Endothelial cell of umbilical vein (primary cell): ENCODE measurements around the gene KRTAP10-10. TPM values are rescaled to one million over a fixed set of nuclear protein-coding genes. Genes with fewer than 3 reads are reported as not detected.

Source experiments
- BruUV-seq: library from RNA; stranded (reverse); fragments of 400-500 nt; replicated peaks from 2 replicates; lab custom pipeline; 2021; lab: Mats Ljungman, UMichigan
- CTCF ChIA-PET: fragments of 300-600, 350-600 bp; sonication (Branson Sonifier 250); formaldehyde crosslinking; loops from one replicate; lab custom pipeline; 2021; ENCODE audit warnings: antibody characterized with exemption, inconsistent platforms; lab: Charles Lee
- POLR2A ChIA-PET: fragments of 300-600, 350-600 bp; sonication (Branson Sonifier 250); formaldehyde crosslinking; loops from one replicate; lab custom pipeline; 2021; ENCODE audit warnings: antibody characterized with exemption, inconsistent platforms; lab: Charles Lee
- DNase-seq: peaks from one replicate; pipeline ENCODE4 v3.0.0-alpha.2; 2011; ENCODE audit warnings: low read depth, low spot score
- FAIRE-seq: peaks from 2 replicates; lab custom pipeline; 2011; peaks lifted over from hg19 to GRCh38; lab: Jason Lieb, UNC
- H2AFZ ChIP-seq: 2 replicates; pipeline ENCODE4 v1.6.0; 2012; ENCODE audit warnings: low read depth, low read length, control low read depth, inconsistent platforms
- H3K27ac ChIP-seq: 2 replicates; pipeline ENCODE4 v1.5.1; 2011; ENCODE audit warnings: low read depth, mild to moderate bottlenecking, control low read depth, low read length, moderate library complexity; ENCODE audit not compliant: insufficient read depth
- H3K27me3 ChIP-seq, 2 experiments: 2 replicates each; pipeline versions ENCODE4 v1.6.0 to v1.6.1; 2011; ENCODE audit warnings: low read length in 2 of 2, mixed read lengths in 1 of 2; ENCODE audit not compliant: control insufficient read depth in 2 of 2, insufficient read depth in 2 of 2
- H3K36me3 ChIP-seq, 2 experiments: 2 replicates in 1 of 2; 3 replicates in 1 of 2; pipeline ENCODE4 v1.5.1; 2011; ENCODE audit warnings: low read length in 2 of 2, mild to moderate bottlenecking in 1 of 2, moderate library complexity in 1 of 2; ENCODE audit not compliant: control insufficient read depth in 2 of 2, insufficient read depth in 2 of 2; ENCODE audit errors: extremely low read depth in 1 of 2
- H3K4me1 ChIP-seq: 3 replicates; pipeline ENCODE4 v1.5.1; 2011; ENCODE audit warnings: mild to moderate bottlenecking, low read length; ENCODE audit not compliant: control insufficient read depth, insufficient read depth; ENCODE audit errors: extremely low read depth
- H3K4me2 ChIP-seq: 2 replicates; pipeline ENCODE4 v1.6.1; 2011; ENCODE audit warnings: low read length, control low read depth, mixed read lengths; ENCODE audit not compliant: insufficient read depth
- H3K4me3 ChIP-seq, 3 experiments: fragments of 200-600 bp in 1 of 3; sonication (generic), shearing (Covaris generic) in 1 of 3; replicated peaks in 1 of 3; 2 replicates each; pipeline ENCODE4 v1.5.1; 2011 to 2016; ENCODE audit warnings: control low read depth in 3 of 3, low read length in 3 of 3, mild to moderate bottlenecking in 2 of 3, inconsistent platforms in 1 of 3, low read depth in 1 of 3, moderate library complexity in 1 of 3; ENCODE audit not compliant: insufficient read depth in 1 of 3
- H3K79me2 ChIP-seq: 2 replicates; pipeline ENCODE4 v1.6.0; 2012; ENCODE audit warnings: low read length, inconsistent platforms; ENCODE audit not compliant: control insufficient read depth, insufficient read depth
- H3K9ac ChIP-seq: replicated peaks from 2 replicates; pipeline ENCODE3; 2011; ENCODE audit warnings: low read length, control low read depth; ENCODE audit not compliant: insufficient read depth; ENCODE audit errors: extremely low read depth
- H3K9me1 ChIP-seq: replicated peaks from 3 replicates; pipeline ENCODE4 v1.6.0; 2011; ENCODE audit warnings: mild to moderate bottlenecking, low read length; ENCODE audit not compliant: control insufficient read depth, insufficient read depth; ENCODE audit errors: extremely low read depth
- H3K9me3 ChIP-seq: replicated peaks from 2 replicates; pipeline ENCODE4 v1.5.1; 2012; ENCODE audit warnings: low read length, inconsistent platforms; ENCODE audit not compliant: control insufficient read depth, insufficient read depth
- H4K20me1 ChIP-seq: replicated peaks from 2 replicates; pipeline ENCODE3; 2011; ENCODE audit warnings: mild to moderate bottlenecking, low read length; ENCODE audit not compliant: control insufficient read depth, insufficient read depth; ENCODE audit errors: extremely low read depth
- CTCF ChIP-seq, 2 donors: IDR thresholded peaks; 1 replicate in 1 of 2; 2 replicates in 1 of 2; pipeline ENCODE4 v1.5.1; 2011; ENCODE audit warnings: low read length in 2 of 2, mild to moderate bottlenecking in 2 of 2, moderate library complexity in 2 of 2, control low read depth in 1 of 2, inconsistent platforms in 1 of 2, low read depth in 1 of 2; ENCODE audit not compliant: insufficient read depth in 1 of 2; ENCODE audit errors: extremely low read depth in 1 of 2
- EZH2 ChIP-seq: IDR thresholded peaks from 2 replicates; pipeline ENCODE4 v1.6.1; 2012; ENCODE audit warnings: borderline replicate concordance, low read depth, mild to moderate bottlenecking, moderate library complexity, low read length, inconsistent platforms; ENCODE audit not compliant: severe bottlenecking
- FOS ChIP-seq: IDR thresholded peaks from 2 replicates; pipeline ENCODE4 v1.6.1; 2011; ENCODE audit warnings: mild to moderate bottlenecking, low read length, moderate library complexity, borderline replicate concordance; ENCODE audit not compliant: insufficient read depth
- GATA2 ChIP-seq: IDR thresholded peaks from 2 replicates; pipeline ENCODE4 v1.7.0; 2011; ENCODE audit warnings: low read depth, mild to moderate bottlenecking, moderate library complexity, mixed read lengths, low read length; ENCODE audit not compliant: insufficient read length, insufficient read depth
- JUN ChIP-seq: IDR thresholded peaks from 2 replicates; pipeline ENCODE4 v1.6.1; 2011; ENCODE audit warnings: borderline replicate concordance, low read depth; ENCODE audit not compliant: insufficient read length, insufficient read depth
- MAX ChIP-seq: IDR thresholded peaks from 2 replicates; pipeline ENCODE4 v1.6.1; 2011; ENCODE audit not compliant: insufficient read depth, insufficient read length
- MYC ChIP-seq: IDR thresholded peaks from one replicate; pipeline ENCODE4 v1.6.1; 2011; ENCODE audit warnings: mild to moderate bottlenecking, low read depth, low read length
- POLR2A ChIP-seq: IDR thresholded peaks from 2 replicates; pipeline ENCODE4 v1.6.1; 2012; ENCODE audit warnings: low read depth, mild to moderate bottlenecking, control low read depth, low read length
- POLR2AphosphoS5 ChIP-seq: IDR thresholded peaks from 2 replicates; pipeline ENCODE4 v1.6.1; 2012; ENCODE audit warnings: low read depth, mild to moderate bottlenecking, control low read depth, low read length, moderate library complexity; ENCODE audit not compliant: insufficient read depth
- dilution Hi-C: fragments of 300-500 bp; cut with MboI; formaldehyde crosslinking; loops from one replicate; pipeline ENCODE4 v1.15.0; 2019; ENCODE audit warnings: low sequenced_read_pairs; ENCODE audit not compliant: extremely low pct_ligation_motif_present
- intact Hi-C: fragments of 100-400 bp; cut with micrococcal nuclease; formaldehyde crosslinking; loops from one replicate; pipeline ENCODE4 v1.10.0; 2022
- polyA plus RNA-seq, 4 experiments: library from polyadenylated mRNA; depleted of rRNA in 3 of 4; stranded (reverse) in 3 of 4; unstranded in 1 of 4; fragments of >200 nt; gene quantifications; 2 replicates each; pipeline versions ENCODE4 v1.2.1 to v1.2.3, GENCODE V29; 2011 to 2012; ENCODE audit warnings: missing spikeins in 1 of 4
- total RNA-seq: library from RNA; stranded (reverse); gene quantifications from 2 replicates; pipeline ENCODE4 v1.2.3, GENCODE V29; 2021

KRTAP10-10 gene
- total and polyA plus RNA-seq, 2 donors (not counting 3 experiments of a cell fraction or from before 2014, with no cell fraction given) = not detected

- Histone ChIP-seq H3K27ac (no peak overlapping the region), H3K36me3 (no peaks in the 10 kb centered on the region), H3K4me1 (no peaks in the 10 kb centered on the region), H4K20me1 (no peaks in the 10 kb centered on the region), H3K9me1 (no peaks in the 10 kb centered on the region), H3K4me3 (no peak overlapping the region), H3K79me2 (no peaks in the 10 kb centered on the region), H3K9me3 (no peaks in the 10 kb centered on the region), H3K4me2 (no peak overlapping the region), H3K27me3 (peaks cover 0 to 4% of the 10 kb centered on the region in 2 experiments), H2AFZ (no peak overlapping the region), H3K9ac (no peak overlapping the region)
- CTCF ChIA-PET = interaction anchor here (1.3 kb wide), 1 partner anchor 135 kb away, joined by 4 read pairs; no protein-coding TSS in a partner anchor
- dilution Hi-C loops (no loop called here), intact Hi-C loops (no loop called here)
- no TSS peak for BruUV-seq
- POLR2A ChIA-PET = no interaction called here
- no peak for DNase-seq
- no peak for FAIRE-seq
- TF ChIP-seq GATA2 (no peak), FOS (no peak), MYC (no peak), POLR2AphosphoS5 (no peak), MAX (no peak), POLR2A (no peak), CTCF (IDR thresholded peaks at IDR 0.05; ENCODE audit: extremely low read depth in 1 of 2, insufficient read depth in 1 of 2, low read depth in 1 of 2, low read length in 2 of 2) (no peak), EZH2 (no peak), JUN (no peak)
Measured at GRCh38 chr21:44658541-44658910, 21.4 kb downstream of the KRTAP10-10 start.
